Activated CD4-positive, CD25-positive, alpha-beta regulatory T cell treated with anti-CD3 and anti-CD28 coated beads, Interleukin-2, amount 50 U/mL, for 24 hours (primary cell): ENCODE results near the gene IL1R2.
A peak's percentile ranks its signal among the peaks of the same experiment; 100 is the strongest.

Experiments
- ATAC-seq, 2 donors: fragments of 150-1000 bp; cut with Tn5 transposase; one replicate each; pipeline ENCODE4 v1.10.0; 2021; ENCODE audit warnings: mild to moderate bottlenecking in 1 of 2, moderate library complexity in 1 of 2

The IL1R2 gene

GRCh38 chr2:102043560-102043959, 51.8 kb downstream of the IL1R2 start:
- ATAC-seq, result no peak

GRCh38 chr2:102044235-102044896, 52.6 kb downstream of the IL1R2 start:
- peak; percentile 51 to 70 for ATAC-seq

DNA sequence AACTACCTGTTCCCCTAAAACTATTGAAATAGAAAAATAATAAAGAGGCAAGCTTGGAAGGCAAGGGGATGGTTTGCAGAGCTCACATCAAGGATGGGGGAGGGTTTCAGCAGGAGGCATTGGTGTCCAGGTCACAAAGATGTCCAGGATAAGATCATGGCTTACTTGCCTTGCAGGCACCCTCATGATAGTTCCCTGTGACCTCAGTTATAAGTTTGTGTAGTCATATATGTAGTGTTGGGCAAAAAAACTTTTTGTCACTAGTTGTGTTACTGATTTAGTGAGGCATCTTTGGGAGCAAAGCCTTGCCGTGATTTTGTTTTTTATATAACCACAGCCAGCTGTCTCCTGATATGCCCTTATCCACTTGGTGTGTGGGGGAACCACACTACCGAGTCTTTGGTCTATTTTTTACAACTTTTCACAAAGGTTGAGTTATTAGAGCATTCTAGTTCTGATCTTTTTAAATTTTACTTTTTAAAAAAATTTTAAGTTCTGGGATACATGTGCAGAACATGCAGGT, 53.3 kb downstream of the IL1R2 start:
- peak in 1 of 2 donors; percentile 27 for ATAC-seq

DNA sequence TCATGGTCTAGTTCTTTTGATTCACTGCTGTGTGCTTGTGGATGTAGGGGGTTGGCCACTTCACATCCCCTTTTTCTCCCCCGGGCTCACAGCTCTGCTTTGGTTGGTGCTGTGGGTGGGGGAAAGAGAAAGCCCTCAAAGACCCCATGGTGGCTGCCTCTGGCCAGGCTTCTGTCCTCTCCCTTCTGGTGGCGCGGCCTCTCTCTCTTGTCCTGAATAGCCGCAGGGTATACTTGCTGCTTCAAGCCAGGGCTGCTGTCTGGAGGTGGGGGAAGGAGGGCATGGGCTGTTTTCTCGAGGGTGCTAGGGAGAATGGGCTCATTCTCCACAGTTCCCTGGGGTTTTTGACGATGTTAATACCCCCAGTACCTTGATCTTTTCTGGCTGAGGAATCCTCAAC, 53.9 kb downstream of the IL1R2 start:
- ATAC-seq, result no peak

GRCh38 chr2:102046135-102046986, 54.6 kb downstream of the IL1R2 start:
- ATAC-seq, result no peak

DNA sequence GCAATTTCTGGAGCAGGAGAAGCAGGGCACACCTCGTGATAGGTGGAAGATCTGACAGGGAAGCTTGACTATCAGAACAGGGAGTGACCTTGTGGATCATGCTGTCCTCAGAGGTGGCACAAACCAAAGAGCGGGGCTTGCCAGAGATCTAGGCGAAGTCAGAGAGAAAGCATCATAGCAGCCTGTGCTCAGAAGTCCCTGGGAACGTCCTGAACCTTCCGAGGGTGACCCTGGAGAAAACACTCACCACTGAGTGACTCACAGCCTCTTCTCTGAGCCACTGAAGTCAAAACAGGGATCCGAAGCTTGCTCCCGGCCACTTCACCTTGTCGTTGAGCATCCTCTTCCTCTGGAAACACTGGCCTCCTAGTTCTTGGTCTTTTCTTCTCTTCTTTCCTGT, 56.7 kb downstream of the IL1R2 start:
- no peak for ATAC-seq

GRCh38 chr2:102049756-102050443, 58.1 kb downstream of the IL1R2 start:
- no peak for ATAC-seq

DNA sequence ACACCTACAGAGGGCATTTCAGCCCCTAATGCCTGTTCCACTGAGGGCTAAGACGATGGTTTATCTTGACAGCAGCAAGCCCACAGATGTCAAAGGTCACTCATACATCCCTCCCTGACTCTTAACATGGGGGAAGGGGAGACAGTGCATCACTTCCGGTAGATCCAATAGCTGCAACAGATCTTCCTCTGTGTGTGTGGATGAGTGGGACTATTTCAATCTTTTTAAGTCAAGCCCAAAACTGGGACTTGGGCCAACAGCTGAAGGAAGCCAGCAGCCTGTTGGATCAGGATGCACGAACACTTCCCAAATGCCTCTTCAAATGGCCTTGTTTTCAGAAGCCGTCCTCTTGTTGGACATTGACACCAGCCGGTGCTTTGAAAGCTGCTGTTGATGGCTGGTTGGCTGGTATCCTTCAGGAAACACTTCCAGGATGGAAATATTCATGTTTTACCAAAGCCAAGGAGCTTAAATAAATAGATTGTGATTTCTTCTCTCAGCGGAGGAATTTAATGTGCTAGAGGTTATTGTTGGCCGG, 59.2 kb downstream of the IL1R2 start:
- ATAC-seq, result no peak

- ATAC-seq, result no peak
Measured at GRCh38 chr2:102051692-102052277, 60.0 kb downstream of the IL1R2 start.

DNA sequence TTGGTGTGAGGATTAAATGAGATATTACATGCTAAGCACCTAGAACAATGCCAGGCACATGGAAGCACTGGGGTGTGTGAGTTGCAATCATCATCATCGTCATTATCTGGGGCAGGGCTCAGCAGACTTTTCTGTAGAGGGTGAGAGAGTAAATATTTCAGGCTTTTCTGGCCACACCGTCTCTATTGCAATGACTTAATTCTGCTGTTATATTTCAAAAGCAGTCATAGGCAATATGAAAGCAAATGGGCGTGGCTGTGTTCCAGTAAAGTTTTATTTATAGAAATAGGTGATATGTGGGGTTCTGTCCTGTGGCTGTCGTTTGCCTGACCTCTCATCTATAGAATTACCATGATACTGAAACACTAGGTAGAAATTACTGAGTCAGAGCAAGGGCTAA, 60.6 kb downstream of the IL1R2 start:
- ATAC-seq, result peak in 1 of 2 donors; percentile 68

DNA sequence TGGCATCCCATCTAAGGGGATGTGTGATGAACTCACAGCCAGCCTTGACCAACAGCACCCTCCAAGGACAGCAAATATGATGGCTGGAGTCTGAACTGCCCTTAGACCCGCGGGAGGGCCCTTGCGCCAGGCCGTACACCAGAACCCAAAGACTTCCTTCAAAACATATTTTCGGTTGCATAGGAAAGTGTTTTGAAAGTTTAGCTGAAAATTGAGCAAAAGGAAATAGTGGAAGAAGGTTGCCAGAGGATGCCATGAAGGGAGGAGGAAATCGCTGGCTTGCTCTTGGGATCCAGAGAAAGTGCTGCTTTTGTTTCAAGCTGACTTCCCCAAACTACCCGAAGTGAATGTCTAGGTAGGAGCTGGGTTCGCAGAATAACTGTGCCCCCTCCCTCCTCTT, 61.3 kb downstream of the IL1R2 start:
- ATAC-seq, result no peak

GRCh38 chr2:102055346-102055990, 63.7 kb downstream of the IL1R2 start:
- ATAC-seq, result no peak

- ATAC-seq, result no peak
Measured at GRCh38 chr2:102056079-102056581, 64.4 kb downstream of the IL1R2 start.

DNA sequence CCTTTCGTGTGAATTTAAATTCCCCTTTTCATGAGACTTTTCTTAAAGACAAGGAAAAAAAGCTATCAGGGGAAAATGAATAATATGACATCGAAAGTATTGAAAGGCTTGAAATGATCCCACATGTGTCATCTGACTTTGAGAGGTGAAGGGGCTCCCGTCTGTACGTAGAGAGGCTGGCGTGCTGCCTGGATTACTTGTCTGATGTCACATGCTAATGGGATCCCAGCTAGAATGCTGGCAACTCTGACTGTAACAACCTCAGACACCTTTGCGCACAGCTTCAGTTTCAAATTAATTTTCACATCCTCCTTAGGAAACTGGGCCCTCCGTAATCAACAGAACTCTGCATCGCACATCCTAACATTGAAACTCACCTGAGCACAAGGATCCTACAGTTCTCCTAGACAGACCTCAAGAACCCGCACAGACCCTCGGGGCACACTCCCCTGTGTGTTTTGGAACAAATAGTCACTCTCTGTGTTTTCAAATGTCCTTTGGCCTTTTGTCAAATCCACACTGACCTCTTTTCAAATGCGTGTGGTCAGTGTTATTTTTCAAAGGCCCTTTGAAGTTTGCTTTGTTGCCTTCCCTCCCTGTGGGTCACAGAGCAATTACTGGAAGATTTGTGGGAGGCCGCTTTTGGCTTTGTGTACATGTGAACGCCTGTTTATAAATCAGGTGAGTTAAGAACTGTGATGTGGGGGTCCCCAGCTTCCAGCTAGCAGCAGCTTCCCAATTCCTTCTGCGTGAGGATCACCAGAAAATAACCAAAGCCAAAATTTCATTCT, 65.9 kb downstream of the IL1R2 start:
- peak in 1 of 2 donors; percentile 3 for ATAC-seq

- ATAC-seq, result no peak
Measured at GRCh38 chr2:102058293-102058833, 66.6 kb downstream of the IL1R2 start.

DNA sequence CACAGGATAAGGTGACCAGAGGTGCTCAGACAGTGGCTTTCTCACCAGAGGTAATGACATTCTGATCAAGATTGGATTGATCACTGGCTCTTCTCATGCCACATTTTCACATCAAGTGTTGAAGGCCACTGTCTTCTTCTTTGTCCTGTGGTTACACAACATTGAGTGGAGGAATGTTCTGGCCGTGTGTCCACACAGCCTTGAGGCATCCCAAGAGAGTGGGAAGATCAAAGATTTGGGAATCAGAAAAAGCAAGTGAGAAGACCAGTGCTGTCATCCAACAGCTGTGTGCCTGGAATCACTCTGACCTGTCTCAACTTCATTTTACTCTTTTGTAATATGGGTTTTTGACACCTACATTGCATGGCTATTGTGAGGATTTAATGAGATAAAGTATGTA, 67.4 kb downstream of the IL1R2 start:
- ATAC-seq, result no peak

DNA sequence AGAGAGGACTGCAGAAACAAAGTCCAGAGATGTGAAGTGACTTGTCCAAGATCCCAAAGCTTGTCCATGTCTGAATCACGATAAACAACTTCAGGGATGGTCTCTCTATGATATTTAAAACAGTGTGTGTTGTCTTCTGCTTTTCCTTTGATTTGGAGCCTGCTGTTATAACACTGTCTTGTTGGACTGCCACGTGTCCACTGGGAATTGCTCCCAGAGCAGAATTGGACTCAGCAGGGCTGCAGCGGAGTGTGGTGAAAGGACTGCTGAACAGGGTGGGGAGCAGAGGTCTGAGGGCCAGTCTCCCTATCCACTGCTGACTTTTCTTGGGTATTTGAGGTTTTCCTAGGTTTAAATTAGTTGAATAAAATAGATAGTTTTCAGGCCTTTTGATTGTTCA, 68.3 kb downstream of the IL1R2 start:
- no peak for ATAC-seq

GRCh38 chr2:102060792-102061191, 69.0 kb downstream of the IL1R2 start:
- ATAC-seq, result no peak

DNA sequence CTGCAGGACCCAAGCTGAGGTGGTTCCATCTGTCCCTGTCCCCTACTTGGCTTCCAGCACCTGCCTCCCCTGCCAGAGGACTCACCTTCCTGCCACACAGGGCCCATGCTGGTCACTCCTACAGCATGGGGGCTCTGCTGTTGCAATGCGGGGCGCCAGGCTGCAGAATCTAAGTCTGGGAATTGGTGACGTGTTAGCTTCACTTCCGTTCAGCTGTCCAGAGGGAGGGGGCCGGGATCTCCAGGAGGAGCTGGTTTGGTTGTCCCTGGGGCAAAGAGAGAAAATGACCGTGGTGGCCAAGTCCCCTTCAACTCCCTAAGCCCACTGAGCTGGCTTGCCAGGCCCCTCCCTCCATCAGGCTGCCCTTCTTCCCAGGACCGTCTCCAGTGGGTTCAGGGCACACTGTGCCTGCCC, 69.5 kb downstream of the IL1R2 start:
- no peak for ATAC-seq

GRCh38 chr2:102061962-102062795, 70.4 kb downstream of the IL1R2 start:
- ATAC-seq, result peak; percentile 82 to 85
